Heart left ventricle (tissue), 16 donors: Measurements from ENCODE around the gene EOLA1. TPM values are rescaled to one million over a fixed set of nuclear protein-coding genes. Genes with fewer than 3 reads are reported as not detected.
"Not testable (repeated sequence)": the region's sequence is repeated elsewhere in the genome, so short reads cannot be mapped to it uniquely, and the experiment has no call there.

Source experiments
- ATAC-seq, 4 donors: fragments of 200-7000 bp; cut with Tn5 transposase; one replicate each; pipeline ENCODE4 v1.9.1; 2020 to 2022; ENCODE audit warnings: moderate library complexity in 4 of 4, mild to moderate bottlenecking in 3 of 4, moderate number of reproducible peaks in 1 of 4
- DNase-seq, 5 donors: peaks; one replicate each; pipeline ENCODE4 v3.0.0-alpha.2; 2020
- H3K27ac ChIP-seq, 12 donors: fragments of 200-600 bp; sonication (generic) in 4 of 12; one replicate each; pipeline versions ENCODE4 v1.5.0 to v1.8.0; 2016 to 2022; ENCODE audit warnings: mild to moderate bottlenecking in 2 of 12
- H3K27me3 ChIP-seq, 9 donors: fragments of 200-600 bp; sonication (generic) in 2 of 9; one replicate each; pipeline versions ENCODE4 v1.5.1 to v1.8.0; 2016 to 2022; ENCODE audit warnings: mild to moderate bottlenecking in 3 of 9
- H3K36me3 ChIP-seq, 9 donors: fragments of 200-600 bp; sonication (generic) in 2 of 9; one replicate each; pipeline versions ENCODE4 v1.5.0 to v1.8.0; 2018 to 2022; ENCODE audit warnings: mild to moderate bottlenecking in 2 of 9
- H3K4me1 ChIP-seq, 12 donors: fragments of 200-600 bp; sonication (generic) in 4 of 12; one replicate each; pipeline versions ENCODE4 v1.5.0 to v1.8.0; 2016 to 2022; ENCODE audit warnings: mild to moderate bottlenecking in 3 of 12
- H3K4me3 ChIP-seq, 12 donors: fragments of 200-600 bp; sonication (generic) in 4 of 12; one replicate each; pipeline versions ENCODE4 v1.5.0 to v1.8.0; 2017 to 2022; ENCODE audit warnings: mild to moderate bottlenecking in 9 of 12, moderate library complexity in 4 of 12
- H3K9me3 ChIP-seq, 12 donors: fragments of 200-600 bp; sonication (generic) in 4 of 12; one replicate each; pipeline versions ENCODE4 v1.5.0 to v1.8.0; 2016 to 2022; ENCODE audit warnings: mild to moderate bottlenecking in 1 of 12
- POLR2A ChIP-seq, 2 donors: fragments of 450-650 bp; IDR thresholded peaks; one replicate each; pipeline ENCODE4 v1.6.1; 2017; ENCODE audit warnings: antibody characterized with exemption in 2 of 2, mild to moderate bottlenecking in 2 of 2, moderate library complexity in 2 of 2
- WGBS, 4 donors: extraction: QIAGEN DNeasy Blood & Tissue Kit in 2 of 4; methylation state at CpG; one replicate each; pipeline versions ENCODE4 v1.1.5 to v1.1.7; 2013 to 2018; 5-methylcytosine and 5-hydroxymethylcytosine counted together
- intact Hi-C, 10 donors: fragments of 100-400 bp; cut with DNase I; formaldehyde crosslinking; loops; one replicate each; pipeline versions ENCODE4 v1.11.1 to v1.14.2; 2022
- polyA plus RNA-seq, 2 donors: library from polyadenylated mRNA; stranded (reverse); fragments of 200-250 nt; gene quantifications; one replicate each; pipeline ENCODE4 v1.2.3, GENCODE V29; 2013
- total RNA-seq, 9 donors: library from RNA; depleted of rRNA in 2 of 9; stranded (reverse); fragments of >200 nt in 2 of 9; fragmentation: NEBNext Ultra II Directional in 3 of 9; extraction: Animal tissue kit (Norgen Biotek cat#: 25700) in 3 of 9; gene quantifications; one replicate each; pipeline versions ENCODE4 v1.1.0 to v1.2.4, GENCODE V29; 2016 to 2023
- TF ChIP-seq, protein P1 (sequence below), 12 donors: fragments of 200-600 bp; sonication (generic) in 4 of 12; IDR thresholded peaks; one replicate each; pipeline versions ENCODE4 v1.5.0 to v1.8.0; 2018 to 2022; ENCODE audit warnings: antibody characterized with exemption in 12 of 12, mild to moderate bottlenecking in 5 of 12
- donor health status: ischemic (EF 13 %, LVEDD 7.1; RV severe dilation, severe dysfunction).
- donor health status: healthy with polysubstance abuse.
- donor health status: DM: no; HTN: yes; CAD: no.
- donor health status: DM: no; HTN: no; CAD: no.
- donor health status: ischemic (EF 25% LVEDD 6.9; RV normal size, moderate dysfunction).
- donor health status: ischemic (EF 25% LVEDD 5.7; RV mildly dilated, moderate dysfunction).
- donor health status: healthy.
- donor health status: DM: yes; HTN: yes; CAD: no.
- donor health status: ischemic (EF 35%, LVEDD 5.7; RV mildly dilated, moderate dysfunction).
- donor health status: nonischemic (EF 11% LVEDD 7.7; RV severe dilation, severe dysfunction).
- donor health status: DM: yes; HTN: yes; CAD: no.
- donor health status: PGD.
- donor health status: ischemic (EF 29% LVEDD 5.4; RV normal size, mild dysfunction).
- donor health status: nonischemic (EF 23%, LVEDD 6.1; RV moderate dilation, normal function).

The EOLA1 gene
- total and polyA plus RNA-seq, 11 donors = 15.8 to 45.6 (median 25.3) TPM

DNA sequence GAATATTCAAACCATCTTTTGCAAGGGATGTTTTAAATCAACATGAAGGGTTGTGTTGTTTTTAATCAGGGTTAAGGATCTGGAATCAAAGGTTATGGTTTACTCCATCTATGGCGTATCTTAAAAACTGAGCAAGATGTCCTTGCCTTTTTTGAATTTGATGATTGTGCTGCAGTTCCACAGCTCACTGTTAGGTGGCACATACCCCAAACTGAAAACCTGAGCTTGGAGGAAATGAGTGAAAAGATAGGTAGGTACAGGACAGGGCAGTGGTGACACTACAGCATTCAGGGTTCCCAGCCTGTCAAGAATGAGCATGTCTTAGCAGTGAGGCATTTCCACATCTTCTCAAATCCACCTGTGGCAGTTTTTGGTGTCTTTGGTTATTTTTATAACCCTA, 13.1 kb upstream of the EOLA1 start:
- H3K27me3 ChIP-seq = no peaks in the 10 kb centered on the region
- 33 to 69% (median 62%) methylated on average over 1 of the region's 1 CpG for WGBS, 4 donors
- intact Hi-C loops = no loop called here
- no peaks in the 10 kb centered on the region for H3K9me3 ChIP-seq
- TF ChIP-seq, protein P1, sequence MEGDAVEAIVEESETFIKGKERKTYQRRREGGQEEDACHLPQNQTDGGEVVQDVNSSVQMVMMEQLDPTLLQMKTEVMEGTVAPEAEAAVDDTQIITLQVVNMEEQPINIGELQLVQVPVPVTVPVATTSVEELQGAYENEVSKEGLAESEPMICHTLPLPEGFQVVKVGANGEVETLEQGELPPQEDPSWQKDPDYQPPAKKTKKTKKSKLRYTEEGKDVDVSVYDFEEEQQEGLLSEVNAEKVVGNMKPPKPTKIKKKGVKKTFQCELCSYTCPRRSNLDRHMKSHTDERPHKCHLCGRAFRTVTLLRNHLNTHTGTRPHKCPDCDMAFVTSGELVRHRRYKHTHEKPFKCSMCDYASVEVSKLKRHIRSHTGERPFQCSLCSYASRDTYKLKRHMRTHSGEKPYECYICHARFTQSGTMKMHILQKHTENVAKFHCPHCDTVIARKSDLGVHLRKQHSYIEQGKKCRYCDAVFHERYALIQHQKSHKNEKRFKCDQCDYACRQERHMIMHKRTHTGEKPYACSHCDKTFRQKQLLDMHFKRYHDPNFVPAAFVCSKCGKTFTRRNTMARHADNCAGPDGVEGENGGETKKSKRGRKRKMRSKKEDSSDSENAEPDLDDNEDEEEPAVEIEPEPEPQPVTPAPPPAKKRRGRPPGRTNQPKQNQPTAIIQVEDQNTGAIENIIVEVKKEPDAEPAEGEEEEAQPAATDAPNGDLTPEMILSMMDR (IDR thresholded peaks at IDR 0.05) = peak in 11 of 12 donors; percentile 9 to 58 (median 36)
- no peak for TF ChIP-seq POLR2A (IDR thresholded peaks at IDR 0.05)
- H3K4me3 ChIP-seq = no peak overlapping the region
- ATAC-seq (peak in 1 of 4 donors; percentile 21), DNase-seq (no peak)
- H3K27ac ChIP-seq = no peak overlapping the region
- H3K4me1 ChIP-seq = peaks cover 0 to 11% (median 0%) of the 10 kb centered on the region in 12 donors
- peaks cover 0 to 17% (median 0%) of the 10 kb centered on the region in 9 donors for H3K36me3 ChIP-seq

DNA sequence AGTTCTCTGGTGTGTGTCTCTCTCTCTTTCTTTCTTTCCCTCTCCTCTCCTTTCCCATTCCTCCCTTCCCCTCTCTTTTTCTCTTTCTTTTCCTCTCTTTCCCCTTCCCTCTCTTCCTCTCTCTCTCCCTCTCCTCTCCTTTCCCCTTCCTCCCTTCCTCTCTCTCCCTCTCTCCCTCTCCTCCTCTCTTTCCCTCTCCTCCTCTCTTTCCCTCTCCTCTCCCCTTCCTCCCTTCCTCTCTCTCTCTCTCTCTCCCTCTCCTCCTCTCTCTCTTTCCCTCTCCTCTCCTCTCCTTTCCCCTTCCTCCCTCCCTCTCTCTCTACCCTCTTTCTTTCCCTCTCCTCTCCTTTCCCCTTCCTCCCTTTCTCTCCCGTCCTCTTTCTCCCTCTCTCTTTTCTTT, 12.4 kb upstream of the EOLA1 start:
- intact Hi-C loops = no loop called here
- ATAC-seq = no peak
- no peaks in the 10 kb centered on the region for H3K27me3 ChIP-seq

DNA sequence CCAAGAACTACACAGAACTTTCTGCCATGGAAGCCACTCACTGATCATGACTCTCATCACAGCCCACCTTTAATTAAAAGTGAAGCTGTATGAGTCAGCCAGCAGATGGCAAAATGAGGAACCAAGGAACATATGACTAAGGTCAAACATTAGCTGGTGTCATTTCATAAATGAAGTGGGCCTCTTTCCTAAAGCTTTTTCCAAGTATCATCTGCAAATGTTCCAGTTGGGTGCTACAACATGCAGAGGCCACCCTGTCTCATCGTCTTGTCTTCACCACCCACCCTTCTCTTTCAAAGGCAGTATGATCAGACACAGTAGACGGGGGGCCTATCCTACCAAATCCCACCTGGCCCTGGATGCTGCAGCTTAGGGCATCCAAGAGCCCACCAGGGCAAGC, 9.2 kb upstream of the EOLA1 start:
- no peaks in the 10 kb centered on the region for H3K27me3 ChIP-seq

More for the DNA sequence above, 12.4 kb upstream of the EOLA1 start:
- Histone ChIP-seq H3K4me3 (no peak overlapping the region), H3K36me3 (peaks cover 0 to 17% (median 0%) of the 10 kb centered on the region in 9 donors), H3K9me3 (no peaks in the 10 kb centered on the region), H3K27ac (no peak overlapping the region), H3K4me1 (peaks cover 0 to 6% (median 0%) of the 10 kb centered on the region in 12 donors)
- DNase-seq = no peak
- WGBS, 4 donors = 46 to 91% (median 82%) methylated on average over 1 of the region's 1 CpG
- TF ChIP-seq, protein P1 (IDR thresholded peaks at IDR 0.05) = no peak
- TF ChIP-seq POLR2A (IDR thresholded peaks at IDR 0.05) = no peak

DNA sequence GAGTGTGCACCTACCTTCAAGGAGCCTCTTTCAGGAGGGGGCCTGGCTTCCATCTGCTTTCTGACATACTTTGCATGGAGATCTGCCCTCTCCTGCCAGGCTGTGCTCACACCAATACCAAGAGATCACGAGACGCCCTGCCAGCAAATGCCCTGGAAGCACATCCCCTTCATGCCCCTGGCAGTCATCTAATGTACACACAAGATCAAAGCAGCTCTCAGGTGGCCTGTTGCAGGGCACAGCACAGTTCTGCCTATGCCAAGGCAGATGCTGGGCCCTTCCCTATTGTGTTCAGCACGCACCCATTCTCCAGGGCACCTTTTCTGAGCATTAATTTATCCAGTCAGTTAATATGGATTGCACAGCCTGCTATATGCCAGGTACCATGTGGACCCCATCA, 7.9 kb upstream of the EOLA1 start:
- ATAC-seq, H3K27me3 ChIP-seq, H3K27ac ChIP-seq, H3K4me1 ChIP-seq, H3K9me3 ChIP-seq, H3K4me3 ChIP-seq, intact Hi-C loops, DNase-seq: not testable (repeated sequence)
- H3K36me3 ChIP-seq = peaks cover 0 to 17% (median 0%) of the 10 kb centered on the region in 9 donors
- 90 to 100% methylated on average over 1 of the region's 3 CpGs; no CpG with 5 or more reads in 2 of the 4 donors for WGBS, 4 donors

More for the DNA sequence above, 9.2 kb upstream of the EOLA1 start:
- Histone ChIP-seq H3K9me3 (no peaks in the 10 kb centered on the region), H3K27ac (no peak overlapping the region), H3K4me1 (no peaks in the 10 kb centered on the region), H3K4me3 (no peak overlapping the region), H3K36me3 (peaks cover 0 to 17% (median 0%) of the 10 kb centered on the region in 9 donors)
- intact Hi-C loops = no loop called here
- 66 to 97% (median 82%) methylated on average over 2 of the region's 2 CpGs for WGBS, 4 donors
- no peak for ATAC-seq
- TF ChIP-seq POLR2A (IDR thresholded peaks at IDR 0.05) = no peak
- TF ChIP-seq, protein P1 (IDR thresholded peaks at IDR 0.05) = no peak
- no peak for DNase-seq

DNA sequence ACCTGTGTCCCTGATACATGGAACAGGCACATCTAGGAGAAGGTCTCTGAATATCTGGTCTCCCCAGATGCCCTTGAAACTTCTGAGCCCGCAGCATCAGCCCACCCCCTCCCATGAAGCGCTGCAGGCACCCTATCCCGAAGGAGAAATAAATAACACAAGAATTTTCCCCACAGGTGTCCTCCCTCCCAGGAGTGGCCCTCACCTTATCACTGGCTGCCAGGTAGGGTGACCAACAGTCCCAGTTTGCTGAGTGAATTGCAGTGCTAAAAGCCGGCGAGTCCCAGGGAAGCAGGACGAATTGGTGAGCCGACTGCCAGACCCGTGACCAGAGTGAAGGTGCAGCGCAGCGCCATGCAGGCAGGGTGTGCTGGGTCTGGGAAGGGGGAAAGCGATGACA, 6.8 kb upstream of the EOLA1 start:
- H3K27me3 ChIP-seq, H3K4me3 ChIP-seq, H3K9me3 ChIP-seq, H3K27ac ChIP-seq, DNase-seq, ATAC-seq, H3K4me1 ChIP-seq, intact Hi-C loops: not testable (repeated sequence)
- H3K36me3 ChIP-seq = peaks cover 0 to 15% (median 0%) of the 10 kb centered on the region in 9 donors
- WGBS, 4 donors = 81 to 97% (median 92%) methylated on average over 7 to 11 of the region's 11 CpGs

DNA sequence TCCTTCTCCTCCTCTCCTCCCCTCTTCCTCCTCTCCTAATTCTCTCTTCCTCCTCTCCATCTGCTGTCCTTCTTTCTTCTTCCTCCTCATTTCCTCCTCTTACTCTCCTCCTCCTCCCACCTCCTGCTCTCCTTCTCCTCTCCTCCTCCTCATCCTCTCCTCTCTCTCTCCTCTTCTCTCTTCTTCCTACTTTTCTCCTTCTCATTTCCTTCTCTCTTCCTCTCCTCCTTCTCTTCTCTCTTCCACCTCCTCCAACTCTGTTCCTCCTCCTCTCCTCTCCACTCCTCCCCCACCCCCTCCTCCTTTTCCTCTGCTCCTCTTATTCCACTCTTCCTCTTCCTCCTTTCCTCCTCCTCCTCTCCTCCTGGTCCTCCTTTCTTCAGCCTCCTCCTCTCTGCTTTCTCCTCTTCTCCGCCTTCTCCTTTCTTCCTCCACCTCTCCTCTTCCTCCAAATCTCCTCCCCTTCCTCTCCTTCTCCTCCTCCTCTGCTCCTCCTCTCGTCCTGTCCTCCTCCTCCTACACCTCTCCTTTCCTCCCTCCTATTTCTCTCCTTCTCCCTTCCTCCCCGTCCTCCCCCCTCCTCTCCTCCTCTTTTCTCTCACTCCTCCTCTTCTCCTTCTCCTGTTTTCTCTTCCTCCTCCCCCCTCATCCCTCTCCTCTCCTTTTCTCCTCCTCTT, 5.7 kb upstream of the EOLA1 start:
- DNase-seq, H3K4me3 ChIP-seq, H3K9me3 ChIP-seq, intact Hi-C loops, H3K4me1 ChIP-seq, H3K27ac ChIP-seq, ATAC-seq, H3K27me3 ChIP-seq: not testable (repeated sequence)
- 60 to 83% (median 71%) methylated on average over 3 of the region's 3 CpGs for WGBS, 4 donors
- H3K36me3 ChIP-seq = peaks cover 0 to 12% (median 0%) of the 10 kb centered on the region in 9 donors

DNA sequence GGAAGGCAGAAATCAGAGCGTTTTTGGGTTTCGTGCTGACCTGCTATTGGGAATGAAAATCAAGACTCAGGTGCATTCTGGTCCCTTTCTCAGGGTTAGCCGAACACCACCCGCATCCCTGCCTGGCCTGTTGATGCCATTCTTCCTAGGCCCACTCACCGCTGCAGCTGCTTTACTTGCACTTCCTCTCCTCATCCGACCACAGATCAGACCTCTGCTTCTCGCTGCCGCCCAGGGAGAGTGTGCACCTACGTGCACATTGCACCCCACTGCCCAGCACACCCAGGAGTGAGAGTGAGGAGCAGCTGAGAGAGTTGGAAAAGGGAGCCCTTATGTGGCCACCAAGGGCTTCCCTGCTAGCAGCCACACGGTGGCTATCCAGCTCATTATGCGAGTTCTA, 3.3 kb upstream of the EOLA1 start:
- H3K4me3 ChIP-seq, DNase-seq, intact Hi-C loops, H3K9me3 ChIP-seq, ATAC-seq, H3K27me3 ChIP-seq, H3K27ac ChIP-seq, H3K36me3 ChIP-seq: not testable (repeated sequence)
- 87 to 91% (median 88%) methylated on average over 7 to 11 of the region's 11 CpGs for WGBS, 4 donors
- peaks cover 0 to 10% (median 5%) of the 10 kb centered on the region in 12 donors for H3K4me1 ChIP-seq
